NCI-H82 treated with DMSO at 0.1 percent for 48 hours (cell line): ENCODE data around the gene PTPRA.

Experiments
- DNase-seq: peaks from one replicate; lab custom pipeline; 2025; ENCODE audit not compliant: unreplicated experiment; lab: John Stamatoyannopoulos, UW

Gene PTPRA

DNA sequence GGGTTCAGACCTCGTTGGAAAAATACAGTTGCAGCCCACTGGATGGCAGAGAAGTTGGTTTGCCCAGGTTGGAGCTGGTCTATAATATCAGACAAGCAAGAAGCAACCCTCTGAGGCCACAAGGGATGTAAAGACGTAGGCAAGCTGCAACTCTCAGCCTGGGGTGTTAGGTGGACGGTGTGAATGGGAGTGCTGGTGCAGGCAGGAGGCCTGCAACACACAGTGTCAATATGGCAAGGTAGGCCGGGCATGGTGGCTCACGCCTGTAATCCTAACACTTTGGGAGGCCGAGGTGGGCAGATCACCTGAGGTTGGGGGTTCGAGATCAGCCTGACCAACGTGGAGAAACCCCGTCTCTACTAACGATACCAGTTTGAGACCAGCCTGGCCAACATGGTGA is 22.2 kb upstream of the PTPRA start:
- no peak for DNase-seq

DNA sequence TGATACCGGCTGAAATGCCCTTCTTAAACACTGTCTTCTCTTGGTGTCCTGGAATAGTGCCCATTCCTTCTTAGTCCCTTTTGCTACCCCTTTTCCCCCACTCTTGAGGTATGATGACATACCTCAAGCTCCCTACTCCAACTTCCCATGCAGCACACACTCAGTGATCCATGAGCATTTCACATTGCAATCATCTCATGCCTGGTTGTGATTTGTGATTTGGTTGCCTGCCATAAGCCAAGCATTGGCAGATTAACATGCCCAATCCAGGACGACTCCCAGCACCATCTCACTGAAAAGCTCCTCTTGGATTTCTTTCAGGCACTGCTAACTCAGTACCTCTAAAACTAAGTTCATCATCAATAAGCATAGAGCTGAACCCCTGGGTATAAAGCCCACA is 14.7 kb upstream of the PTPRA start:
- DNase-seq = no peak

GRCh38 chr20:2859330-2860121 is 13.8 kb upstream of the PTPRA start:
- no peak for DNase-seq

GRCh38 chr20:2864626-2865025 is 8.7 kb upstream of the PTPRA start:
- no peak for DNase-seq

GRCh38 chr20:2865101-2865500 is 8.2 kb upstream of the PTPRA start:
- DNase-seq = no peak

DNA sequence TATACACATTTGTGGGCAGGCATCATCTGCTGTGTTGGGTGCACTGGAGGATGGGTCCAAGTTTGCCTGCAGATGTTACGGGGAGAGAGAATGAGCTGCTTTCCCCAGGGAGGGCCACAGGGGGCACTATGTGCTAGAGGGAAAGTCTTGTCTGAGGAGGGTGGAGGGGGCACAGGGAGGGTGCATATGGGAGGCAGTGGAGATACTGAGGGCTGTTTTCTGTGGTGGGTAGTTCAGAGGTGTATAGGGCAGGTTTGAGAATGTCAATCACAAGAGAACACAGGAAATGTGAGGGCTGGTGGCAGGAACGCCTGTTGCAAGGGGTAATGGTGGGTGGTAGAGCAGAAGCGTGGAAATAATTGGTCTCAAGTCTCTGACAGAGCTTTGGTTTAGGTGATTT is 7.7 kb upstream of the PTPRA start:
- DNase-seq = no peak

DNA sequence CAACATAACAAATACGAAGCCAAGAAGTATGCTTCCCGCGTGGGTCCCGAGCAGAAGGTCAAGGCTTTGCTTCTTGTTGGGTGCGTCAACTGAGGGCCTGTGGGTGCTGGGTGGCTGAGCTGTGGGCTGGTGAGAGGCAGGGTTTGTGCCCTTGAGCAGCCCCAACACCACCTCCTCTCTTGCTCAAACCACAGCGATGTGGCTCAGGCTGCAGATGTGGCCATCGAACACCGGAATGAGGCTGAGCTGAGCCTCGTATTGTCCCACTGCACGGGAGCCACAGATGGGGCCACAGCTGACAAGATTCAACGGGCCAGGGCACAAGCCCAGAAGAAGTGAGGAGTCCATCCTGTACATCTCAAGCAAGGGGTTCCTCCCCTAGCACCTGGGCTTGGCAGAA is 7.0 kb upstream of the PTPRA start:
- DNase-seq = no peak

DNA sequence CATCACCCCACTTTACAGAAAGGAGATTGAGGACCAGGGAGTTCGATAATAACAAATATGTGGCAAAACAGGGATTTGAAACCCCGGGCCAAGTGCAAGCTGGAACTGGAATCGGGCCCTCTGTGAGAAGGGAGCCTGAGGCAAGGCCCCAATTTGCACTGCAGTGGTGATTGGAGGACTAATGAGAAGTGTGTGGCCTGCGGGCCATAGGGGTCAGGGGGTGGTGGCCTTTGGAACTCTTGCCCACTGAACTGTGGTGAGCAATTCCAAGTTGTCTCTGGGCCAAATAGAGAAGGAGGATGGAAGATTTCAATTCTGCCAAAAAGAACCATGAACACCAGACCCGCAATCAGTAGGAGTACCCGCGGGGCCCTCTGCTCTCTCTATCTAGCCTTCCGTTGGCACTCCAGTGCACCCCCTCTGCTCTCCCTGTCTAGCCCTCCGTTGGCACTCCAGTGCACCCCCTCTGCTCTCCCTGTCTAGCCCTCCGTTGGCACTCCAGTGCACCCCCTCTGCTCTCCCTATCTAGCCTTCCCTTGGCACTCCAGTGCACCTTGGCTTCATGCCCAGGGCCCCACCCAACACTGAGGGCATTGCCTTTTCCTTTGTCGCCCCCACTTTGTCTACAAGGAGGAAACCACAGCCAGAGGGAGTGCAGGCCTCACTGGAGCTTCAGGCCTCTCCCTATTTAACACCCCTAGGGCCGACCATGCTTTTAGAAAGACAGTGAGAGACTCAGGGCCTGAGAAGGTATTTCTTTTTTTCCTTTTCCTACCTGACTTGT is 6.0 kb upstream of the PTPRA start:
- no peak for DNase-seq

DNA sequence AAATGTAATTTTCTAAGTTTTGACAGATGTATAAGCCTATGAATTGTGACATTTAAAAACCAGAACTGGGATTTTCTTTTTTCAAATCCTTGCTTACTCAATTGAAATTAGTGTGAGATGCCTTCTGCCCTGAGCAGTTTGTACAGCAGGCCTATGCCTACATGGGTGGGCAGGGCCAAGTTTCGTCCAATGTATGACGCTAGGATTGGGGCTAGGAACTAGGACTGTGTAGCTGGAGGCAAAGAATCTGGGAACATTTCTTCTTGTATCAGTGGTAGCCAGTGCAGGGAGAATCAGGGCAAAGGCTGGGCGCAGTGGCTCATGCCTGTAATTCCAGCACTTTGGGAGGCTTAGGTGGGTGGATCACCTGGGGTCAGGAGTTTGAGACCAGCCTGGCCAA is 3.9 kb upstream of the PTPRA start:
- DNase-seq = no peak

DNA sequence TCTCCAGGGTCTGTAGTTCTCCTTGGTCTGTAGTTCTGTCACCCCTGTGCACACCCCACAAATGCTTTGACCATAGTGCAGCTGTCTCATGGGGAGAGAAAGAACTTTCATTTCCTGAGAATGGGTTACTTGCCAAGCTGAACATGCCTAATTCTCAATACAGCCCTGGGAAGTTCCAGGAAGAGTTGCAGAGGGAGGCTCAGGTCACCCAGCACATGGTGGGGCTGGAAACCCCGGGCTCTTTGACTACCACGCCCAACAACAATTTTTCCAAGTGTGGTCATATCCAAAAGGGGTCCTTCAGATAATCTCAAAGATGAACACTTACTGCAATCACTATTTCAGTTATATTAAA is 2.2 kb upstream of the PTPRA start:
- no peak for DNase-seq

DNA sequence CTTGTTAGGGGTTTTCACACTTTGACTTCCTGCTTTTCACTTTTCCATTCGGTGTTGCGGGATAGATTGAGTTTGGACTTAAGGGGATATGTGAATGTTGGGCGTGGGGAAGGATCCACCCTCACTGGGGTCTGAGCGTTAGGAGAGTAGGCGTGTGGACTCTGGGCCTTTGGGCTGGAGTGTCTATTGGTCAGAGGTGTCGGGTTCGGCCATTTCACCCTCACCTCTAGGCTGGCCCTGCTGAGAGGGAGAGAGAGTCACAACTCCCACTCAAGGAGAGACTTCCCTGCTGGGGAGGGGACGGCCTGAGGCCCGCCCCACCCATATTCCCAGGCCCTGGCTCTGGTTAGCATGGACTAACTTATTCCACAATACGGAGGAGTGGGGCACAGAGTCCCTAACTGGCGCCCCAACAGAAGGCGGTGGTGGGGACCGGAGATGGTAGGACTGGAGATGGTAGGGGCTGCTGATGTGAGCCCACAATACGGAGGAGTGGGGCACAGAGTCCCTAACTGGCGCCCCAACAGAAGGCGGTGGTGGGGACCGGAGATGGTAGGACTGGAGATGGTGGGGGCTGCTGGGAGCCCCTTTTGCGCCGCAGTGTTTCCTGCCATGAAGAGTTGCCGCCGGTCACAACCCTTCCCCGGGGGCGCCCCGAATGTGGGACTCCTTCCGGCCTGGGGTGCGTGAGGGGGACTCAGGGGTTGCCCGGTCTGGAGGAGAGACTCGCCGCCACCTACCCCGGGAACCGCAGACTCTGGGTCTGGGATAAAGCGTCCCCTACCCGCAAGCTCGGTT is 1.4 kb upstream of the PTPRA start:
- DNase-seq = no peak

- no peak for DNase-seq
These were observed 747 bp upstream of the PTPRA start for GRCh38 chr20:2872459-2873009.

DNA sequence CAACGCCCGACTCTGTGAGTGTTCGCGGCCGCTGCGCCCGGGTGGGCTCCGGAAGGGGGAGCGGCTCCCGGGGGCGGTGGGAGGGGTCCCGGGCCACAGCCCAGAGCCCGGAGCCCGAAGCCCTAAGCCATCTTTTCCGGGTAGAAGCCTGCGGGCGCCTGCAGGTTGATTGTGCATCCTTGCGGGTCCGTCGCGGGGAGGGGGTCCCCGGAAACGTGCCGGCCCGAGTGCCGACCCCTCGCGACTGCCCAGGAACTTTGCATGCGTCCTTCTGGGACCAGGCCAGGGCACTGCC is 413 bp downstream of the PTPRA start:
- DNase-seq = no peak

DNA sequence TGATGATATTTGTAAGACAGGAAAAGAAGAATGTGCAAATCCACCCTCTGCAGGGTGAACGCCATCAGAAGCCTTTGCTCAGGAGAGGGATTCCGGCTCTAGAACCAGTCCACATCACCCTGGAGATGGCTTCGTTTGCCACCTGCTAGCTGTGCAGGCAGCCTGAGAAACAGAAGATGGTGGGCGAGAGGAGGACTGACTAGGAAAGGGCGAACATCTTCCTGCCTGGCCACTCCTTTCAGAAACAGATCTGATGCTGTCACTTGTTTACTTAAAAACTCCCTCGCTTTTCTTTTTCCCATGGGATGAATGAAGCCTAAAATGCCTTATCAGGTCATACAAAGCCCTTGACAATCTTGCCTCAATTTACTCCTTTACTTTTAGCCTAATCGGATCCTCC is 1.2 kb downstream of the PTPRA start:
- no peak for DNase-seq

- no peak for DNase-seq
These were observed 2.5 kb downstream of the PTPRA start for GRCh38 chr20:2875690-2876203.

GRCh38 chr20:2878515-2878914 is 5.2 kb downstream of the PTPRA start:
- DNase-seq = no peak

DNA sequence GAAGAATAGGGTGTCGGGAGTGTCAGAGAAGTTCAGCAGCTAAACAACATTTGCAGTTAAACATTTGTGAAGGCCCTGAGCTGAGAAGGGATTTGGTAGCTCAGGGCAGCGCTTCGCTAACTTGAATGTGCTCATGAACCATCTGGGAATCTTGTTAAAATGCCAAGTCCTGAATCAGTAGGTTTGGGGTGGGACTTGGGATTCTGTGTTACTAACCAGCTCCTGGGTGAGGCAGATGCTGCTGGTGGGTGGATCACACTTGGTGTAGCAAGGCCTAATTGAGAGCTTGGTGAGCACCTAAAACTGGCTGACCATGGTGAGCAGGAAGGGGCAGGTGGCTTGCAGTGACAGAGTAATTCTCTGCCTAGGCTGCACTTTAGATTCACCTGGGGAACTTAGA is 5.9 kb downstream of the PTPRA start:
- DNase-seq = no peak

DNA sequence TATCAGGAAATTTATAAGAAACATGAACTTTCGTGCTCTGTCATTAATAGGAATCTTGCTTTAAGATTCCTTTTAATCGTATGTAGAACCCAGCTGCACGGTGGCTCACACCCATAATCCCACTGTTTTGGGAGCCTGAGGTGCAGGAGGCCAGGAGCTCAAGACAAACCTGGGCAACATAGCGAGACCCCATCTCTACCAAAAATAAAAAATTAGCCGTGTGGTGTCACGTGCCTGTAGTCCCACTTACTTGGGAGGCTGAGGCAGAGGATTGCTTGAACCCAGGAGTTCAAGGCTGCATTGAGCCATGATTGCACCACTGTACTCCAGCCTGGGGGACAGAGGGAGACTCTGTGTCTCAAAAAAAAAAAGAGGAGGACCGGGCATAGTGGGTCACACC is 7.4 kb downstream of the PTPRA start:
- no peak for DNase-seq

GRCh38 chr20:2883726-2884637 is 10.7 kb downstream of the PTPRA start:
- no peak for DNase-seq

GRCh38 chr20:2887715-2888114 is 14.4 kb downstream of the PTPRA start:
- no peak for DNase-seq
